ENCODE data around the gene LCE2C.
"Not testable (repeated sequence)": the region's sequence is repeated elsewhere in the genome, so short reads cannot be mapped to it uniquely, and the experiment has no call there.

Gene LCE2C

GRCh38 chr1:152681616-152682015, 6.5 kb downstream of the LCE2C start:
- no peak for DNase-seq (ENCODE audit: low read depth)
- TF ChIP-seq CTCF (conservative IDR thresholded peaks at IDR 0.05; ENCODE audit: low read length), result no peak
- no peak overlapping the region for H3K4me3 ChIP-seq (ENCODE audit: low read length)

- TF ChIP-seq CTCF (conservative IDR thresholded peaks at IDR 0.05; ENCODE audit: low read length), result no peak
- DNase-seq (ENCODE audit: low read depth), result peak; percentile 12
- H3K4me3 ChIP-seq (ENCODE audit: low read length), result no peak overlapping the region
Measured at GRCh38 chr1:152683846-152684245, 8.8 kb downstream of the LCE2C start.

GRCh38 chr1:152685823-152686222, 10.7 kb downstream of the LCE2C start, which contains the start of gene LCE2B:
LCE2B (plus strand) TSS chr1:152686123; CDS start chr1:152686844, 721 bp downstream.
- DNase-seq (ENCODE audit: low read depth); H3K4me3 ChIP-seq (ENCODE audit: low read length): not testable (repeated sequence)

GRCh38 chr1:152697701-152698600, 22.9 kb downstream of the LCE2C start, which contains the start of gene LCE2A:
LCE2A (plus strand) TSS chr1:152698345; CDS start chr1:152698902, 557 bp downstream.
- no peak for TF ChIP-seq CTCF (conservative IDR thresholded peaks at IDR 0.05; ENCODE audit: low read length)
- DNase-seq (ENCODE audit: low read depth), result peak; percentile 18
- H3K4me3 ChIP-seq (ENCODE audit: low read length), result no peak within 1 kb of the TSS

- H3K4me3 ChIP-seq (ENCODE audit: low read length), result no peak overlapping the region
- TF ChIP-seq CTCF (conservative IDR thresholded peaks at IDR 0.05; ENCODE audit: low read length), result no peak
- DNase-seq (ENCODE audit: low read depth), result no peak
Measured at GRCh38 chr1:152699746-152700145, 24.7 kb downstream of the LCE2C start.

GRCh38 chr1:152707860-152708259, 32.8 kb downstream of the LCE2C start, which contains the start of gene LCE4A:
LCE4A (plus strand) TSS chr1:152708160; CDS start chr1:152709076, 916 bp downstream.
- DNase-seq (ENCODE audit: low read depth), result no peak
- H3K4me3 ChIP-seq (ENCODE audit: low read length), result no peak within 1 kb of the TSS
- no peak for TF ChIP-seq CTCF (conservative IDR thresholded peaks at IDR 0.05; ENCODE audit: low read length)

GRCh38 chr1:152718238-152718637, 43.2 kb downstream of the LCE2C start:
- no peak for DNase-seq (ENCODE audit: low read depth)
- TF ChIP-seq CTCF (conservative IDR thresholded peaks at IDR 0.05; ENCODE audit: low read length), result no peak
- no peak overlapping the region for H3K4me3 ChIP-seq (ENCODE audit: low read length)

Data from AG10803 (cell line).